SU-DHL-6 (cell line): Measurements from ENCODE around the gene IL7R.

Experiments
- CTCF ChIP-seq: fragments of 200-600 bp; sonication (generic); IDR thresholded peaks from one replicate; pipeline ENCODE4 v1.5.1; 2017; ENCODE audit warnings: antibody characterized with exemption, mild to moderate bottlenecking, low read length, moderate library complexity; ENCODE audit not compliant: insufficient read depth, poor library complexity, severe bottlenecking
- EZH2phosphoT487 ChIP-seq: fragments of 200-600 bp; sonication (generic), shearing (Covaris generic); conservative IDR thresholded peaks from 2 replicates; pipeline ENCODE4 v1.6.1; 2018; ENCODE audit warnings: mild to moderate bottlenecking, antibody characterized with exemption, low read length, moderate library complexity, mixed read lengths

- TF ChIP-seq CTCF, result no peak
- TF ChIP-seq EZH2phosphoT487, result no peak
Measured at GRCh38 chr5:35924122-35924949, 67.6 kb downstream of the IL7R start.
